AG09319 (cell line): Measurements from ENCODE around the gene COQ8B.
"Not testable (repeated sequence)": the region's sequence is repeated elsewhere in the genome, so short reads cannot be mapped to it uniquely, and the experiment has no call there.

Source experiments
- DNase-seq: peaks from one replicate; pipeline ENCODE4 v3.0.0-alpha.2; 2010; ENCODE audit warnings: low read depth; ENCODE audit errors: extremely low read depth
- TF ChIP-seq, protein P1 (sequence below): IDR thresholded peaks from 2 replicates; pipeline ENCODE4 v1.5.1; 2011; ENCODE audit warnings: low read depth, mild to moderate bottlenecking, inconsistent platforms, low read length, moderate library complexity

Gene COQ8B

DNA sequence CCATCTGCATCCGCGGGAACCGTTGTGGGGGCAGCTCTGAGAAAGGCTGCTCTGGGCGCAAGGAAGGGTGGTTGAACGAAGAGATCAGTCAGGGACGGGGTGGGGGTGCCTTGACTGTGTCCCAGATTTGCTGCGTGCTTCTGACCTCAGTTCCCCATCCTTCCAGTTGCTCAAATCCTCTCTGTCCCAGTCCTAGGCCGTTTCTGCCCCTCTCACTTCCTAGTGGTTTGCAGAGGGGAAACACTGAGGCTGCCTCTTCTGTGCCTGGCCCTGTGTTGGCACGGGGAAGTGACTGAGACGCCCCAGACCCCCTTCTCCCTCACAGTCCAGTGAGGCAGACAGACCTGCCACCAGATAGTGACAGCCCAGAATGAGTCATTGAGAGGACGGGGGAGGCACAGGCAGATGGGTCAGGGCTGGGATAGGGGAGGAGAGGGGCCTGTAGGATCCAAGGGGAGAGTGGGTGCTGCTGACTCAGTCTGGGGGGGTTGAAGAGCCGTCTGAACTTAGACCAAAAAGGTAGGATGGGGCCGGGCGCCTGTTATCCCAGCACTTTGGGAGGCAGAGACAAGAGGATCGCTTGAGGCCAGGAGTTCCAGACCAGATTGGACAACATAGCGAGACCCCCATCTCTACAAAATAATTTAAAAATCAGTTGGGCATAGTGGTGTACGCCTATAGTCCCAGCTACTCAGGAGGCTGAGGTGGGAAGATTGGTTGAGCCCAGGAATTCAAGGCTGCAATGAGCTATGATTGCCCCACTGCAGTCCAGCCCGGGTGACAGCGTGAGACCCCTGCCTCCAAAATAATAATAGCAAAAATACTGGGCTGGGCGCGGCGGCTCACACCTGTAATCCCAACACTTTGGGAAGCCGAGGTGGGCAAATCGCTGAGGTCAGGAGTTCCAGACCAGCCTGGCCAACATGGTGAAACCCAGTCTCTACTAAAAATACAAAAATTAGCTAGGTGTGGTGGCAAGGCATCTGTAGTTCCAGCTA, 52.7 kb downstream of the COQ8B start:
- DNase-seq: no peak
- TF ChIP-seq, protein P1, sequence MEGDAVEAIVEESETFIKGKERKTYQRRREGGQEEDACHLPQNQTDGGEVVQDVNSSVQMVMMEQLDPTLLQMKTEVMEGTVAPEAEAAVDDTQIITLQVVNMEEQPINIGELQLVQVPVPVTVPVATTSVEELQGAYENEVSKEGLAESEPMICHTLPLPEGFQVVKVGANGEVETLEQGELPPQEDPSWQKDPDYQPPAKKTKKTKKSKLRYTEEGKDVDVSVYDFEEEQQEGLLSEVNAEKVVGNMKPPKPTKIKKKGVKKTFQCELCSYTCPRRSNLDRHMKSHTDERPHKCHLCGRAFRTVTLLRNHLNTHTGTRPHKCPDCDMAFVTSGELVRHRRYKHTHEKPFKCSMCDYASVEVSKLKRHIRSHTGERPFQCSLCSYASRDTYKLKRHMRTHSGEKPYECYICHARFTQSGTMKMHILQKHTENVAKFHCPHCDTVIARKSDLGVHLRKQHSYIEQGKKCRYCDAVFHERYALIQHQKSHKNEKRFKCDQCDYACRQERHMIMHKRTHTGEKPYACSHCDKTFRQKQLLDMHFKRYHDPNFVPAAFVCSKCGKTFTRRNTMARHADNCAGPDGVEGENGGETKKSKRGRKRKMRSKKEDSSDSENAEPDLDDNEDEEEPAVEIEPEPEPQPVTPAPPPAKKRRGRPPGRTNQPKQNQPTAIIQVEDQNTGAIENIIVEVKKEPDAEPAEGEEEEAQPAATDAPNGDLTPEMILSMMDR: no peak

DNA sequence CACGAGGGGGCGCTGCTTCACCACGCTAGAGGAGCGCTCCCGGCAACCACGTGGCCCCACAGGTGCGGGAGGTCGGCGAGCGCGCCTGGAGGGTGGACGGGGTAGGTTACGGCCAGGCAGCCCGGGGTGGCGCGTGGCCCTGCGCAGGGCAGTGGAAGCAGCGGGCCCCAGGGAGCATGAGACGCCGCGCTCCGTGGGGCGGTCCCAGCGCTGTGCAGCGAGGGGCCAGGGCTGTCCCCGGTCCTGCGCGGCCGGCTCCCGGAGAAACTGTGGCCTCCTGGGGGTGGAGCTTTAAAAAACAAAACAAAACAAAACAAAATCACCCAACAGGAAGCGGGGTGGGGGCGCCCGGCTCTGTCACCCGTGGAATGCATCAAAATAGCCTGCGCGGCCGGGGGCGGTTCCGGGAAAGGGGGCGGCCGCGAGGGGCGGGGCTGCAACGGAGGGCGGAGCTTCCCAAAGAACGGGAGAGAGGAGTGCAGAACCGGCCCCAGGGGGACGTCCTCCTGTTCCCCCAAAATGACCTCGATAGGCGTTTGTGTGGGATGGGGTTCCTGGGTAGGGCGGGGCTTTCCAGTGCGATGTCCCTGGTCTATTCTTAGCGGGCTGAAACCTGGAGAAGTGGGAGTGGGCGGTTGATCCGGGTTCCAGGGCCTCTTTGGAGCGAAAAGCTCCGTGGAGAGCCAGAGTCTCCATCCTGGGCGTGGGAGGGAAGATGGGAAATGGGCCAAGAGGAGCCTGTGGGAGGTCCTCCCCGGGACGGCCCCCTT, 53.6 kb downstream of the COQ8B start:
- peak; percentile 79 for DNase-seq
- TF ChIP-seq, protein P1: no peak

DNA sequence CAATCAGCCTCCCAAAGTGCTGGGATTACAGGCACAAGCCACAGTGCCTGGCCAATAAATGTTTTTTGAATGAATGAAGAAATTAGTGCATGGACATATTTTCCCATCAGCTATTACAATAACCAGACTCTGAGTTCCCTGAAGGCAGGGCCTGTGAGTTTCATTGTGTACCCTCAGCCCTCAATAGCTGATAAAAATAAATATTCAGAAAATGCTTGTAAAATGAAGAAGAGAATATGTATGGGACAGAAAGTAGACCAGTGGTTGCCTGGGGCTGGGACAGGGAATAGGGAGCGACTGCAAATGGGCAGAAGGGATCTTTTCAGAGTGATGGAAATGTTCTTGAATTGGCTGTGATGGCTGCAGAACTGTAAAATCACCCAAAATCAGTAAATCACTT, 55.1 kb downstream of the COQ8B start:
- no peak for DNase-seq
- TF ChIP-seq, protein P1: no peak

DNA sequence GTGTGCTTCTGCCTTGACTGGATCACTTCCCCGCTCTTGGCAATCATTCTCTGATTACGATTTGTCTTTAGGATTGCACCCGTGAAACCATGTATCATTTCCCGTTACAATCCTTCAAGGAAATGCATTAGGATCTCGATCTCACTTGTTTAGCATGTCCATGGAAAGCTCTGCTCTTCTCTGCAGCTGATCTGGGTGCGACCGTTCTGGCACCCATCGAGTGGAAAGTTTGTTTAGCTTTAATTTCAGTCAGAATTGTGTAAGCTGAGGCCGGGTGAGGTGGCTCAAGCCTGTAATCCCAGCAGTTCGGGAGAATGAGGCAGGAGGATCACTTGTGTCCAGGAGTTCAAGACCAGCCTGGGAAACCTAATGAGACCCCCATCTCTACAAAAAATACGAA, 57.1 kb downstream of the COQ8B start:
- DNase-seq: no peak
- TF ChIP-seq, protein P1: no peak

DNA sequence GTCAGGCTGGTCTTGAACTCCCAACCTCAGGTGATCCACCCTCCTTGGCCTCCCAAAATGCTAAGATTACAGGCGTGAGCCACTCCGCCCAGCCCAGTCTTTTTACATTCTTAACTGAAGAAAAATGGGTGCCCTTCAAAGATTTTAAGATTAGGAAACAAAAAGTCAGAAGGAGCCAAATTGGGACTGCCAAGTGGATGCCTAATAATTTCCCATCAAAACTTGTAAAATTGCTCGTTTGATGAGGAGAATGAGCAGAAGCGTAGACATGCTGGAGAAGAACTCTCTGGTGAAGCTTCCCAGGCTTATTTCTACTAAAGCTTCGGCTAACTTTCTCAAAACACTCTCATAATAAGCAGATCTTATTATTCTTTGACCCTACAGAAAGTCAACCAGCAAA, 57.6 kb downstream of the COQ8B start:
- TF ChIP-seq, protein P1: no peak
- no peak for DNase-seq

DNA sequence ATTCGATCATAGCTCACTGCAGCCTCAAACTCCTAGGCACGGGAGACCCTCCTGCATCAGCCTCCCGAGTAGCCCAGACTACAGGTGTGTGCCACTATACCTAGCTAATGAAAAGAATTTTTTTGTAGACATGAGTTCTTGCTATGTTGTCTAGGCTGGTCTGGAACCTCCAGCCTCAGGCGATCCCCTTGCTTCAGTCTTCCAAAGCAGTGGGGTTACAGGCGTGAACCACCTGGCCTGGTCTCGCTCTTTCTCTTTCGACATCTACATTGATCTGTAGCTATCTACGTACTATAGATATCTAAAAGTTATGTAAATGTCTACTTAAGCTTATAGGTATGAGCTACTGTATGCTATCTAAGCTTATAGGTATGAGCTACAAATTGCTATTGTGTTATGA, 58.7 kb downstream of the COQ8B start:
- TF ChIP-seq, protein P1: no peak
- DNase-seq: no peak

DNA sequence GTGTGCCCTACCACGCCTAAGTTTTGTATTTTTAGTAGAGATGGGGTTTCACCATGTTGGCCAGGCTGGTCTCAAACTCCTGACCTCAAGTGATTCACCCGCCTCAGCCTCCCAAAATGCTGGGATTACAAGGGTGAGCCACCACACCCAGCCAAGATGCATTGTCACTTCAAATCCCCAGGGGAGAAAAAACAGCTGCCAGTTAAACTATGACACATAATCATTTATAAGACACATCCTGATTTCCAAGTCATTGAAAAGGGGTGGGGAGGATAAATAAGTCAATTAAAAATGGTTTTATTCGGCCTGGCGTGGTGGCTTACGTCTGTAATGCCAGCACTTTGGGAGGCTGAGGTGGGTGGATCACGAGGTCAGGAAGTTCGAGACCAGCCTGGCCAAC, 61.0 kb downstream of the COQ8B start:
- DNase-seq: not testable (repeated sequence)

DNA sequence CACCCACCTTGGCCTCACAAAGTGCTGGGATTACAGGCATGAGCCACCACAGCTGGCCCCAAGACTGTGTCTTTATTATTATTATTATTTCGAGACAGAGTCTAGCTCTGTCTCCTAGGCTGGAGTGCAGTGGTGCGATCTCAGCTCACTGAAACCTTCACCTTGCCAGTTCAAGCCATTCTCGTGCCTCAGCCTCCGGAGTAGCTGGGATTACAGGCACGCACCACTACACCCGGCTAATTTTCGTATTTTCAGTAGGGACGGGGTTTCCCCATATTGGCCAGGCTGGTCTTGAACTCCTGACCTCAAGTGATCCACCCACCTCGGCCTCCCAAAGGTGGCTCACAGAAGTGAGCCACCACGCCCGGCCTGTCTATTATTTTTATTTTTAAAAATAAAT, 64.4 kb downstream of the COQ8B start:
- not testable (repeated sequence) for DNase-seq
